ENCODE data around the gene XPO1. TPM values are rescaled to one million over a fixed set of nuclear protein-coding genes. Genes with fewer than 3 reads are reported as not detected.

XPO1 gene
- total RNA-seq, 1 experiment from 2014 or later = 189 TPM

GRCh38 chr2:61554604-61555003 lies 16.4 kb upstream of the XPO1 start:
- ChIA-PET CTCF (no interaction called here), POLR2A (no interaction called here)
- H3K4me1 ChIP-seq (ENCODE audit: control insufficient read depth, insufficient read depth, low read length) = no peaks in the 10 kb centered on the region
- H3K27me3 ChIP-seq (ENCODE audit: control insufficient read depth, insufficient read depth, low read length) = no peaks in the 10 kb centered on the region
- BruUV-seq (replicated peaks) = no TSS peak
- DNase-seq (ENCODE audit: low read depth, low spot score) (no peak), ATAC-seq (no peak)
- no peaks in the 10 kb centered on the region for H3K9me3 ChIP-seq (ENCODE audit: control insufficient read depth, insufficient read depth, low read depth, low read length)
- intact Hi-C loops (cut with micrococcal nuclease; ENCODE audit: unreplicated experiment) = no loop called here
- H3K27ac ChIP-seq (ENCODE audit: low read length) = no peak overlapping the region
- TF ChIP-seq SIN3A (IDR thresholded peaks at IDR 0.05; ENCODE audit: borderline replicate concordance, insufficient read depth, low read depth, low read length) (no peak), CTCF (IDR thresholded peaks at IDR 0.05) (no peak), POLR2AphosphoS5 (IDR thresholded peaks at IDR 0.05; ENCODE audit: low read depth, low read length) (no peak), TCF7L2 (IDR thresholded peaks at IDR 0.05; ENCODE audit: low read depth, low read length) (no peak)
- TF ChIP-seq, protein P1, sequence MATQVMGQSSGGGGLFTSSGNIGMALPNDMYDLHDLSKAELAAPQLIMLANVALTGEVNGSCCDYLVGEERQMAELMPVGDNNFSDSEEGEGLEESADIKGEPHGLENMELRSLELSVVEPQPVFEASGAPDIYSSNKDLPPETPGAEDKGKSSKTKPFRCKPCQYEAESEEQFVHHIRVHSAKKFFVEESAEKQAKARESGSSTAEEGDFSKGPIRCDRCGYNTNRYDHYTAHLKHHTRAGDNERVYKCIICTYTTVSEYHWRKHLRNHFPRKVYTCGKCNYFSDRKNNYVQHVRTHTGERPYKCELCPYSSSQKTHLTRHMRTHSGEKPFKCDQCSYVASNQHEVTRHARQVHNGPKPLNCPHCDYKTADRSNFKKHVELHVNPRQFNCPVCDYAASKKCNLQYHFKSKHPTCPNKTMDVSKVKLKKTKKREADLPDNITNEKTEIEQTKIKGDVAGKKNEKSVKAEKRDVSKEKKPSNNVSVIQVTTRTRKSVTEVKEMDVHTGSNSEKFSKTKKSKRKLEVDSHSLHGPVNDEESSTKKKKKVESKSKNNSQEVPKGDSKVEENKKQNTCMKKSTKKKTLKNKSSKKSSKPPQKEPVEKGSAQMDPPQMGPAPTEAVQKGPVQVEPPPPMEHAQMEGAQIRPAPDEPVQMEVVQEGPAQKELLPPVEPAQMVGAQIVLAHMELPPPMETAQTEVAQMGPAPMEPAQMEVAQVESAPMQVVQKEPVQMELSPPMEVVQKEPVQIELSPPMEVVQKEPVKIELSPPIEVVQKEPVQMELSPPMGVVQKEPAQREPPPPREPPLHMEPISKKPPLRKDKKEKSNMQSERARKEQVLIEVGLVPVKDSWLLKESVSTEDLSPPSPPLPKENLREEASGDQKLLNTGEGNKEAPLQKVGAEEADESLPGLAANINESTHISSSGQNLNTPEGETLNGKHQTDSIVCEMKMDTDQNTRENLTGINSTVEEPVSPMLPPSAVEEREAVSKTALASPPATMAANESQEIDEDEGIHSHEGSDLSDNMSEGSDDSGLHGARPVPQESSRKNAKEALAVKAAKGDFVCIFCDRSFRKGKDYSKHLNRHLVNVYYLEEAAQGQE (IDR thresholded peaks at IDR 0.05; ENCODE audit: insufficient read depth in 1 of 2, low read depth in 2 of 2, low read length in 1 of 2) = no peak
- H3K36me3 ChIP-seq (ENCODE audit: control insufficient read depth, insufficient read depth, low read length) = no peaks in the 10 kb centered on the region
- in situ Hi-C loops (cut with HindIII; ENCODE audit: low pct_unique_long_range_greater_than_20kb, low sequenced_read_pairs) = no loop called here
- H3K4me3 ChIP-seq (ENCODE audit: low read depth in 2 of 2, low read length in 2 of 2) = no peak overlapping the region

DNA sequence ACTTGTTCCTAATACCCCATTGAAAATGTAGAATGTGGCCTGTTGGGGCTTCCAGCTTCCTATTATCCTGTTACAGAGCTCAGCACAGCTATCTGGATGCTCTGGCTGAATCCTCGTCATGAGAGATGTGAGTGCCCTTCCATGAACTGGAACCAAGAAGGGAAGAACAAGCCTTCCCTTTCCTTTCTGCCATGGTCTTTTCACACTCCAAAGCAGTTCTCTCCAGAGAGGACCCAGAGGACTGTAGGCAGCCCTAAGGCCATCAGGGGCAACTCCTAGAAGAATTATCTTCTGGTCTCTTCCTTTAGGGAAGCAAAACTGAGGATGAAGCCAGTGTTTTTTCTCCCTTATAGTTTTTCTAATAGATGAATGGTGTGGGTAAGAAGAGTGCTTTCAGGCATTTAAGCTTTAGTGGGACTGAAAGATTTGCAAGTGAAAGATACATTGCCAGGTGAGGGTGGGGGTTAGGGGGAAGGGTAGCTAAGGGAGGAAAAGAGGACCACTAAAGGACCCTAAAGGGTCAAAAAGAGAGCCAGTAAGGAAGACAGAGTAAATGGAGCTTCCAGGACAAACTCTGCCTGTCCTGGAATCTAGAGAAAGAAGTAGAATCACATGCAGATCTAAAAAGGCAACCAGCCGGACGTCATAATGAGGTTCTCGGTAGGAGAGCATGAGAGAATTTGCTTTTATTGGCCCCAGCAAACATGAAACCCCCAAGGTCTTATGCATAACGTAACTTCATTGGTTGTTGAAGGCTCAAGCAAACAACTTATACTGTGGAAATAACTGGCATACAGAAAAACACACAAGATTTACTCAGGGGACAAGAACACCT lies 12.4 kb upstream of the XPO1 start:
- no peak for TF ChIP-seq SIN3A (IDR thresholded peaks at IDR 0.05; ENCODE audit: borderline replicate concordance, insufficient read depth, low read depth, low read length)
- intact Hi-C loops (cut with micrococcal nuclease; ENCODE audit: unreplicated experiment) (no loop called here), in situ Hi-C loops (cut with HindIII; ENCODE audit: low pct_unique_long_range_greater_than_20kb, low sequenced_read_pairs) (no loop called here)
- DNase-seq (ENCODE audit: low read depth, low spot score) (no peak), ATAC-seq (no peak)
- Histone ChIP-seq H3K4me3 (ENCODE audit: low read depth in 2 of 2, low read length in 2 of 2) (no peak overlapping the region), H3K4me1 (ENCODE audit: control insufficient read depth, insufficient read depth, low read length) (no peaks in the 10 kb centered on the region), H3K27me3 (ENCODE audit: control insufficient read depth, insufficient read depth, low read length) (no peaks in the 10 kb centered on the region), H3K36me3 (ENCODE audit: control insufficient read depth, insufficient read depth, low read length) (no peaks in the 10 kb centered on the region), H3K9me3 (ENCODE audit: control insufficient read depth, insufficient read depth, low read depth, low read length) (no peaks in the 10 kb centered on the region), H3K27ac (ENCODE audit: low read length) (no peak overlapping the region)
- ChIA-PET POLR2A (no interaction called here), CTCF (no interaction called here)
- no TSS peak for BruUV-seq (replicated peaks)

DNA sequence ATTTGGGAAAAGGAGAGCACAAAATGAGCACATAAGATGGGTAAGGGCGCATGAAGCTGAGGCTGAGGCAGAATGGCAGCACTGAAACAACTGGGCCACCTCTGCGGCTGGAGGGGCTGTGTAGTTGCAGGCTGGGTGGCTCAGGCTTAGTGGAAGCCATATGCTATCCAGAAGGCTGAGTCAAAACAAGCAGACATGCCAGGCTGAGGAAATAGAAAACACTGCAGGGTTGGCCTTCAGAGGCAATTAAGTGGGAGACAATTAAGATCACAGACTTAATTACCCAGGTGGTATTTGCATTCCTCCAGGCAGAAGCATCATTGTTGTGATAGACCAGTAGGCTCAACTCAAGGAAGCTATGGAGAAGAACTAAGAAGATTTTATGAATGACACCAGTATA lies 11.4 kb upstream of the XPO1 start:
- no peaks in the 10 kb centered on the region for H3K9me3 ChIP-seq (ENCODE audit: control insufficient read depth, insufficient read depth, low read depth, low read length)
- no peaks in the 10 kb centered on the region for H3K36me3 ChIP-seq (ENCODE audit: control insufficient read depth, insufficient read depth, low read length)
- ChIA-PET CTCF (interaction anchor here (0.6 kb wide), 1 partner anchor 16 kb away, joined by 5 read pairs; no protein-coding TSS in a partner anchor), POLR2A (no interaction called here)
- intact Hi-C loops (cut with micrococcal nuclease; ENCODE audit: unreplicated experiment) (no loop called here), in situ Hi-C loops (cut with HindIII; ENCODE audit: low pct_unique_long_range_greater_than_20kb, low sequenced_read_pairs) (no loop called here)
- TF ChIP-seq SIN3A (IDR thresholded peaks at IDR 0.05; ENCODE audit: borderline replicate concordance, insufficient read depth, low read depth, low read length) (no peak), POLR2AphosphoS5 (IDR thresholded peaks at IDR 0.05; ENCODE audit: low read depth, low read length) (no peak), TCF7L2 (IDR thresholded peaks at IDR 0.05; ENCODE audit: low read depth, low read length) (no peak), CTCF (IDR thresholded peaks at IDR 0.05) (no peak)
- TF ChIP-seq, protein P1 (IDR thresholded peaks at IDR 0.05; ENCODE audit: insufficient read depth in 1 of 2, low read depth in 2 of 2, low read length in 1 of 2) = no peak
- H3K27me3 ChIP-seq (ENCODE audit: control insufficient read depth, insufficient read depth, low read length) = no peaks in the 10 kb centered on the region
- H3K27ac ChIP-seq (ENCODE audit: low read length) = no peak overlapping the region
- DNase-seq (ENCODE audit: low read depth, low spot score) (no peak), ATAC-seq (no peak)
- no TSS peak for BruUV-seq (replicated peaks)
- H3K4me3 ChIP-seq (ENCODE audit: low read depth in 2 of 2, low read length in 2 of 2) = no peak overlapping the region
- H3K4me1 ChIP-seq (ENCODE audit: control insufficient read depth, insufficient read depth, low read length) = no peaks in the 10 kb centered on the region
